TTC549 (cell line): ENCODE data around the gene GLT8D2.
"Not testable (repeated sequence)": the region's sequence is repeated elsewhere in the genome, so short reads cannot be mapped to it uniquely, and the experiment has no call there.

Experiments
- FAIRE-seq: peaks from 2 replicates; lab custom pipeline; 2012; peaks lifted over from hg19 to GRCh38; lab: Jason Lieb, UNC

GLT8D2 gene

DNA sequence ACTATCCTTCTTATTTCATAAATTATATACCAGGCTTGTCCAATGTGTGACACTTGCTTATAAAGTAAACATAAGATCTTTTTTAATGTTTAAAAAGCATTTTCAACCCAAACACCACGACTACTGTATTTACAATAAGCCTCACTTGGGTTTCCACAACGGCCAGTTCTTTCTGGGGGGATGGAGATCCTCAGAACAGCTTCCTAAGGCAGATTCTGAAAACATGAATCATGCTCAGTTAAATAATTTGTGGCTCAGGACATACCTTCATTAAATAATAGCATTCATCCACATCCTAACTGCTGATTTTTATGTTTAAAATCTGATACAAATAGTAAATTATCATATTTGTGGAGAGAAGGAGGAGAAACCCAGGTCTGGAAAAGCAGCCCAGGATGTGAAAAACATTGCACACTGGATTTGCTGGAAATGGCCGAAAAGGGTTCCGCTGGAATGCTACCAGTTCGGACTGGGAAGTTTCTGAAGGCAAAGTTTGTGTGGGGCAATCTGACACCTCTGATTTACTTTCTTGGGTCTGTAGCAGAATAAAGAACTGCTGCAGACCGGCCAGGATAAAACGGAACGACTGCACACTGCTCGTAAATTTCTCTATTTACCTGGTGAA lies 597 bp downstream of the GLT8D2 start:
- no peak for FAIRE-seq

DNA sequence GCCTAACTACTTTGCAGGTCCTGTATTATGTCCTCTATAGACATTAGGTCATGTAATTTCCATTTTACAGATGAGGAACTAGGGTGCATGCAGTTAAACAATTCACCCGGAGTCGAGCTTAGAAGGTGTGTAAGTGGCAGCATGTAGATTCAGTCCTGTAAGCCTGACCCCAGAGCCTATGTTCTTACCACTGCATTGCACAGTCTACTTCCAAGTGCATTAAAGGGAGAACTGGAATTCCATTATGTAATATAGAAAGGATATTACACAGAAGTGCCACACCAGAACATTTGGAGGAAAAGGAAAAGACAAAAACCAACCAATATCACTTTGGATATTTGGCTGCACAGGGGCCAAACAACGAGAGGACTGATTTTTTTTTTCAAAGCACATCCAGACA lies 1.2 kb downstream of the GLT8D2 start:
- FAIRE-seq: no peak

DNA sequence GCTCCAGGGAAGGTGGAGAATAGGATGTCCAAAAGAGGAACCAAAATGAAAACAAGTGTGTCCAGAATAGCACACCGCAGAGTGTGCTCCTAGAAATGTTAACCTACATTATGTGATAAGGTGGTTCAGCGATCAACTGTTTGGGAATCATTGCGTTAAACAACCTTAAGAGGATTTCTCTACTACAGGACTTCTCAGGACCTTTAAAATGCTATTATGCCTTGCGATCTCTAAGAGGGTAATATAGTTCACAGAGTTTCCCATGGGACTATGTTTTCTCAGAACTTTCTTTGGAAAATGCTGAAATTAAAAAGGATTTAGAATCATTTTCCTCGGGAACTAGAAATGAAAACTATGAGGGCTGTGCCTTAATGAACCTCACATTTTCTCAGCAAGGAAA lies 1.8 kb downstream of the GLT8D2 start:
- no peak for FAIRE-seq

DNA sequence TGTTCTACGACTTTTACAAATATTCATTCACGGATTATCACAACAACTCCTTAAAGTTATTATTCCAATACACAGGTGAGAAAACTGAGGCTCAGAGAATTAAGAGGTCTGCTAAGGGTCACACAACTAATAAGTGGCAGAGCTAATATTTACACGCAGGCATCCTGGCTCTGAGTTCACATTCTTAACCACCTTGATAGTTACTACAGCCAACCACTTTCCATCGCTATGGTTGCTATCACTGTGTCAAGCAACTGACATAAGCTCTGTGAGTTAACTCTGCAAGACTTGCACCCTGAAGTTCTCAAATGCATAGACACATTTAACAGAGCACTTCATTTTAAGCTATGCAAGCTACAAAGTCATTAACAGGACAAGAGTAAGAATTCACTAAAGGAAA lies 3.7 kb downstream of the GLT8D2 start:
- no peak for FAIRE-seq

DNA sequence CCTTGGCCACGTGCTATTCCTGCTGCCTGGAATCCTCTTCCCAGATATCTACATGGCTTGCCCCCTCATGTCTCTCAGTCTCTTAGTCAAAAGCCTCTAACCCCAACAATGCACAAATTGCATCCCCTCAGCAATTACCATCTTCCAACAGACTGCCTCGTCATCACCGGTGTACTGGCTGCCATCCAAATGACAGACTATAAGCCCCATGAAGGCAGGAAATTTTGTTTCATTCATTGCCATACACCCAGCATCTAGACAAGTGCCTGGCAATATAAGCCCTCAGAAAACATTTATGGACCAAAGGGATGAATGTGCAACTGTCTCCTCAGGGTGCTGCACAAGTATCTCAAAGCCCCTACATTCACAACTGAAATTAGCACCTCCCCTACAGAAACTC lies 5.8 kb downstream of the GLT8D2 start:
- FAIRE-seq: no peak

DNA sequence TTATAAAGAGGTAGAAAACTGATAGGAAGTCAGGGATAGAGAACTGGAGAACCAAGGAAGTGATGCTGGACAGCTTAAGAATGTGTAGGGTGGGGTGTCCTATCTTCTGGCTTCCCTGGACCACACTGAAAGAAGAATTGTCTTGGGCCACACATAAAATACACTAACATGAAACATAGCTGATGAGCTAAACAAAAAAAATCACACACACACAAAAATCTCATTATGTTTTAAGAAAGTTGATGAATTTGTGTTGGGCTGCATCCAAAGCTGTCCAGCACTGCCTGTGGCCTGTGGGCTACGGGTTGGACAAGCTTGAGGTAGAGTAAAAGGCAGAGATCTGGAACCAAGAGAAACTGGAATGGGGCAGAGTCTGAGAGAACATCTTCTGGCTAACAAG lies 7.4 kb downstream of the GLT8D2 start:
- FAIRE-seq: no peak

DNA sequence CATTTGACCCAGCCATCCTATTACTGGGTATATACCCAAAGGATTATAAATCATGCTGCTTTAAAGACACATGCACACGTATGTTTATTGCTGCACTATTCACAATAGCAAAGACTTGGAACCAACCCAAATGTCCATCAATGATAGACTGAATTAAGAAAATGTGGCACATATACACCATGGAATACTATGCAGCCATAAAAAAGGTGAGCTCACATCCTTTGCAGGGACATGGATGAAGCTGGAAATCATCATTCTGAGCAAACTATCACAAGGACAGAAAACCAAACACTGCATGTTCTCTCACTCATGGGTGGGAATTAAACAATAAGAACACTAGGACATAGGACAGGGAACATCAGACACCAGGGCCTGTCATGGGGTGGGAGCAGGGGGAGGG lies 10.2 kb downstream of the GLT8D2 start:
- FAIRE-seq: not testable (repeated sequence)

DNA sequence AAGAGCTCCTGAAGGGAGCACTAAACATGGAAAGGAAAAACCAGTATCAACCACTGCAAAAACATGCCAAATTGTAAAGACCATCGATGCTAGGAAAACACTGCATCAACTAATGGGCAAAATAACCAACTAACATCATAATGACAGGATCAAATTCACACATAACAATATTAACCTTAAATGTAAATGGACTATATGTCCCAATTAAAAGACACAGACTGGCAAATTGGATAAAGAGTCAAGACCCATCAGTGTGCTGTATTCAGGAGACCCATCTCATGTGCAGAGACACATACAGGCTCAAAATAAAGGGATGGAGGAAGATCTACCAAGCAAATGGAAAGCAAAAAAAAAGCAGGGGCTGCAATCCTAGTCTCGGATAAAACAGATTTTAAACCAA lies 13.8 kb downstream of the GLT8D2 start:
- not testable (repeated sequence) for FAIRE-seq

DNA sequence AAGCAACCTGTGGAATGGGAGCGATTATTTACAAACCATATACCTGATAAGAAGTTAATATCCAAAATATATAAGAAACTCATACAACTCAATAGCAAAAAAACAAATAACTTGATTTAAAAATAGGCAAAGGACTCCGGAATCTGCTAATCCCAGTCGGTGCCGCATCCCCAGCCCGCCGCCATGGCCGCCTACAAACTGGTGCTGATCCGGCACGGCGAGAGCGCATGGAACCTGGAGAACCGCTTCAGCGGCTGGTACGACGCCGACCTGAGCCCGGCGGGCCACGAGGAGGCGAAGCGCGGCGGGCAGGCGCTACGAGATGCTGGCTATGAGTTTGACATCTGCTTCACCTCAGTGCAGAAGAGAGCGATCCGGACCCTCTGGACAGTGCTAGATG lies 19.4 kb downstream of the GLT8D2 start:
- FAIRE-seq: not testable (repeated sequence)

DNA sequence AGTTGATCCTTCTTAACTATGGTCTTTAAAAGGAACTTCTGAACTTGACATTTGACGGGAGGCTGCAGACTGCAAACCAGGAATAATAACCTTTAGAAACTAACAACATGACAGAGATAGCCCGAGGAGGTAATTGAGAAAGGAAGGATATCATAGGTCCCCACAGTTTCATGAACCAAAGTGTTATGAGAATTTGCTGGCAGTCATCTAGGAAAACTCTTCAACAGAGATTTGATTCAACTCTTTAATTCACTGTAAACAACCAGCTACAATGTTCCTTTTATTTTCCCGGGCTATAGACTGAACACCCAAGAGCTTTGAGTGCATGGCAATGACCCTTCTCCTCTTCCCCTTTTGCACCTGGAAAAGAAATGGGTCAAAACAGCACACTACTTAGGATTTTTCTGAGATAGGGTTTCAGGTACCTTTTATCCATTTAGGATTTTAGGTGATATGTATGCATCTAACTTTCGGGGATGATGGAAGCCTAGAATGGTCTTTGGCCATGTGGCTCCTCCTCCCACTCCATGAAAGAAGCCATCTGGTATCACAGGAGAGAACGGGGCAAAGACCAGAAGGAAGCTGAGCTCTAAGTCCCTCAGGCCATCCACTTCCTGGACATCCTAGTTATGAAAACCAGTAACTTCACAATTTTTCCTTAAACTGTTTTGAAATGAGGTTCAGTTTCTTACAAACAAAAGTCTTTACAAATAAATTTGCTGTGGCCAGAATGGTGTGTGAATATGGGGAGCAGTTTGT lies 23.0 kb downstream of the GLT8D2 start:
- FAIRE-seq: no peak

DNA sequence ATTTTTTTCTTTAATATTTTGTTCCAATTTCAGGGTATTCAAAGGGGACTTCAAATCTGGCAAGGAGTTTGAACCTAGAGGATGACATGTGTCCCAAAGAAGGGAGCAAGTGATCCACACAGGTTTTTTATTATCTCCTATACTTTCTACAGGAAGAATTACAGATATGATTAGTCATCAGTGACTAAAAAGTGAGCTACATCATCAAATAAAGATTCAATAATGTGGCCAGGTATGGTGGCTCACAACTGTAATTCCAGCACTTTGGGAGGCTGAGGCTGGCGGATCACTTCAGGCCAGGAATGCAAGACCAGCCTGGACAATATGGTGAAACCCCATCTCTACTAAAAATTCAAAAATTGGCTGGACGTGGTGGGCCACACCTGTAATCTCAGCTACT lies 24.2 kb downstream of the GLT8D2 start:
- FAIRE-seq: no peak

DNA sequence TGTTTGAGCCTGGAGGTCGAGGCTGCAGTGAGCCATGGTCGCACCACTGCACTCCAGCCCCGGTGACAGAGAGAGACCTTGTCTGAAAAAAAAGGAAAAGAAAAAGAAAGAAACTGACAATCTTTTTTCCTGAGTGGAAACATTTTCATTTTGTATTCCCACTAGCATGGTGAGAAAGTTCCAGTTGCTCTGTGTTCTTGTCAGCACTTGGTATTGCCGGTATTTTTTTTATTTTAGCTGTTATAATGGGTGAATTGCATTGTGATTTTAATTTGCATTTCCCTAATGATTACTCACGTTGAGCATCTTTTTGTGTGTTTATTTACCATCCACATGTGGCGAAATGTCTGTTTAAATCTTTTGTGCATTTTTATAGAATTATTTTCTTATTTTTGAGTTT lies 25.6 kb downstream of the GLT8D2 start:
- no peak for FAIRE-seq

DNA sequence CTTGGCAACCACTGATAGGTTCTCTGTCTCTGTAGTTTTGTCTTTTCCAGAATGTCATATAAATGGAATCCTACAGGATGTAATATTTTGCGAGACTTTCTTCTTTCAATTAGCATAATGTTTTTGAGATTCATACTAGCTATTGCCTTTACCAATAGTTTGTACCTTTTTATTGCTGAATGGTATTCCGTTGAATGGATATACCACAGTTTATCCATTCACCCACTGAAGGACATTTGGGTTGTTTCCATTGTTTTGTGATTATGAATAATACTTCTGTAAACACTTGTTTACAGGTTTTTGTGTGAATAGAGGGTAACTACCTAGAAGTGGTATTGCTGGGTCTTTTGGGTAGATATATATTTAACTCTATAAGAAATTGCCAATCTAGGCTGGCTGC lies 26.3 kb downstream of the GLT8D2 start:
- no peak for FAIRE-seq

DNA sequence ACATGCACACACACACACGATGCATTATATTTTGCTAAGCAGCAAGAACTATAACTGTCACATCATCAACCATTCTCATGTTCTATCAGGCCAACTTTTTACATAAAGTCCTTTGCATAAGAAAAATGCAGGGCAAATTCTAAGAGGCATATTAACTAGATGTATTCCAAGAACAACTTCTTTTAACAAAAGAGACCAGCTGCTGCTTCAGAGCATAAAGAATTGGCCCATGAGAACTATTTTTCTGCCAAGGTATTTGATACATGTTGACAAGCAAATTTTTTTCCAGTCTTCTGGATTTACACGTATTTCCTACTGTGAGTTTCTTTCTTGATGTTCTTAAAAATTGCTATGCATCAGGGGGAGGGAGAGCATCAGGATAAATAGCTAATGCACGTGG lies 27.2 kb downstream of the GLT8D2 start:
- no peak for FAIRE-seq

DNA sequence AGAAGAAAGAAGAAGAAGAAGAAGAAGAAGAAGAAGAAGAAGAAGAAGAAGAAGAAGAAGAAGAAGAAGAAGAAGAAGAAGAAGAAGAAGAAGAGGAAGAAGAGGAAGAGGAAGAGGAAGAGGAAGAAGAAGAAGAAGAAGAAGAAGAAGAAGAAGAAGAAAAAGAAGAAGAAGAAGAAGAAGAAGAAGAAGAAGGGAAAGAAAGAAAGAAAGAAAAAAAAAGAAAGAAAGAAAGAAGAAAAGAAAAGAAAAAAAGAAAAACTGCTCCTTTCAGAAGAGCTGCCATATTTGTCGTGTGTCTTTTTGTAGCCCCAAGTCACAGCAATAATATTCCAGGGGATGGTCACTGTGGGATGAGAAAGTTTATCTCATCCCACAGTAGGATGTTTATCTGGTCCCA lies 28.1 kb downstream of the GLT8D2 start:
- not testable (repeated sequence) for FAIRE-seq

DNA sequence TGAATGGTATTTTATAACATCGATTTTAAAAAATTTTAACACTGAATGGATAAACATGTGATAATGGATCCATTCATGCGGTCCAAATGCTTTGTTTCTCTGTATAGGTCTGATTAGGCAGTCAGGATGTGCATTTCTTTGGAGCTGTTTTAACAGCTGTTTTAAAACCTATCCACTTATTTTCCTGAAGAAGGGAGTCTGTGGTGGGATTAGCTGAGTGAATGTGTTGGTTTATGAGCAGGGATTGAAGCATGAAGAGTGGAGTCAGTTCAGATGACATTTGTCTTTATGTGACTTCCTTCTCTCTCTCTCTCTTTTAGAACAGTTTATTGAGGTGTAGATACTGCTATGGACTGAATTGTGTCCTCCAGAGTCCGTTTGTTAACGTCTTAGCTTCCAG lies 37.7 kb downstream of the GLT8D2 start:
- FAIRE-seq: no peak

DNA sequence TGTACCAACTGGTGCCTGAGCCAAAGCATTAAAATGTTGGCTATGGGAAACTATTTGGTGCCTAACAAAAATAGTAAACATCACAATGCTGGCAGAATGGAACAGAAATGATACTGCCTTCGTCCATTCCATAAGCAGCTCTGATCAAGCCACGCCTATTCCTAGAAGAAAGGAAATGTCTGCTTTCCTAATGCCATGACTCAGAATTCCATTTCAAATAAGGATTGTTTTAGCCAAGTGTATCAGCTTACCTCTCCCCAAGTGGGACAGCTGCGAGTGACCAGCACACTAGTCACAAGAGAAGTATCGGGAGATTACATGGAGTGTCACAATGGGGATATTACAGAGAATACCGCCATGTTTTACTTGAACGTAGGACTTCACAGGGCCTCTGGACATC lies 38.7 kb downstream of the GLT8D2 start:
- no peak for FAIRE-seq

DNA sequence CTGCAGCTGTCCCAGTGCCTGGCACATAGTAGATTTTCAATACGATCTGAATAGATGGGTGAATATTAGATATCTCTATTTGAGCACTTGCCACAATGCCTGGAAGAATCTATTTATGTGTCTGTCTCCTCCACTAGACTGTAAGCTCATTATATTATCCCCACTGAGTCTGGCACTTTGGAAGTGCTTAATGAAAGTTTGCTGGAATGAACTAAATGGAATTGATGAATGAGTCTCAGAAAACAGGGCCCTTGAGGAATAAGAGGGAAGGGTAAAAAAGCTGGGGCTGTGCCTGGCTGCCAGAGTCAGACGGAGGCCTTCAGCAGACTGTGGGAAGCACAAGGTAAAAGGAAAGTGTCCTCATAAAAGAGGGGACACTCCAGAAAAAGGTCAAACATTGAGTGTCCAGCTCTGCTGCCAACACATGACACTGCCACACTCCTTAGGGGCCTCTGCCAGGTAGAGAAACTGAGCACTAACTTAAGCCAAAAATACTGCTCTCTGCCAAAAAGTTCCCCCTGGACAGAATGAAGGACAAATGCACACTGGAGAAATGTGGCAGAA lies 39.3 kb downstream of the GLT8D2 start:
- no peak for FAIRE-seq

DNA sequence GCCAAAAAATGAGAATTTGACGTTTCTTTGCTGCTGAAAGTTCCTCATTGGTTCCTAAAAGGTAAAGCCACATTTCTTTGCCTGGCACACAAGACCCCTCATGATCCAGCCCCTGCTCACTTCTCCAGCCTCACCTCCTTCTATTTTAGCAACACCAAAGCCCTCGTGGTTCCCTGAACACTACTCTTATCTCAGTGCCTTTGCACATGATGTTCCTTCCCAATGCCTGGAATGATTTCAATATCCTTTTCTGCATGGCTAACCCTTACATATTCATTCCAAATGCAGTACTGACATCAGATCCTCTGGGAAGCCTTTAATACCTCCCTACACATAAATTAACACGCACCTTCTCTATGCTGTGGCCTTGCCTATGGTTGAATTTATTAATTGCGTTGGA lies 39.9 kb downstream of the GLT8D2 start:
- no peak for FAIRE-seq

DNA sequence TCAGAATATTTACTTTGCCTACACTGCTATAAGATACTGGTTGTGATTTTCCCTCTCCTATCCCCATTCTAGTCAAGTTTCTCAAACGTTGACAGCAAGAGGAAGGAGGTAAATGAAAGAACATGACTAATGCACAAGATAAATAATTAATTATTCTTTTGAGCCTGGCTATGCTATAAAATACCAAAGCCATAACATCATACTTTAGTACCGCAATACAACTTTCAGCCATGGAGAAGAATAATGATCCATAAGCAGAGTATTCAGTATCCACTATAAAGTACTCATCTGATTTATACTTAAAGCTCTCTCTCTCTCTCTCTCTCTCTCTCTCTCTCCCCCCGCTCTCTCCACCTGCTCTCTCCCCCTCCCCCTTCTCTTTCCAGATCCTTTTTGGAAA lies 43.1 kb downstream of the GLT8D2 start:
- FAIRE-seq: no peak

DNA sequence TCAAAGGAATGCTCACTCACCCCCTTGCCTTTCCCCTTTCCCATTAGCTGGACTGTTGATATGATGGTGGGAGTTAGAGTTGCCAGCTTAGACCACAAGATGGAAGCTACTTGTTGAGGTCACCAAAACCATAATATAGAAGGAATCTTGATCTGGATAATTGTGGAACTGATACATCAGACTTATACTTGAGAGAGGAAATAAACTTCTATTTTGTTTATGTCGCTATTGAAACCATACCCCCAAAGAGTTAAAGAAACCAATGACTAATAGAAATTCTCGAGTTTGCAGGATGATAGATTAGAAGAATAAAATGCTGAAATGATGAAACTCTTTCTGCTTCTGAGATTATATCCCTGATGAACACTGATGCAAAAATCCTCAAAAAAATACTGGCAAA lies 46.4 kb downstream of the GLT8D2 start:
- no peak for FAIRE-seq

DNA sequence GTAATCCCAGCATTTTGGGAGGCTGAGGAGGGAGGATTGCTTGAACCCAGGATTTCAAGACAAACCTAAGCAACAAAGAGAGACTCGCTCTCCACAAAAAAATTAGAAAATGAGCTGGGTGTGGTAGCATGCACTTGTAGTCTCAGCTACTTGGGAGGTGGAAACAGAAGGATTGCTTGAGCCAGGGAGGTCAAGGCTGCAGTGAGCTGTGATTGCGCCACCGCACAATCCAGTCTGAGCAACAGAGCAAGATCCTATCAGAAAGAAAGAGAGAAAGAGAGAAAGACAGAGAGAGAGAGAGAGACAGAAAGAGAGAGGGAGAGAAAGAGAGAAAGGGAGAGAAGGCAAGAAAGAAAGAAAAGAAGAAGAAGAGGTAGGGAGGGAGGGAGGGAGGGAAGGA lies 47.3 kb downstream of the GLT8D2 start:
- no peak for FAIRE-seq

DNA sequence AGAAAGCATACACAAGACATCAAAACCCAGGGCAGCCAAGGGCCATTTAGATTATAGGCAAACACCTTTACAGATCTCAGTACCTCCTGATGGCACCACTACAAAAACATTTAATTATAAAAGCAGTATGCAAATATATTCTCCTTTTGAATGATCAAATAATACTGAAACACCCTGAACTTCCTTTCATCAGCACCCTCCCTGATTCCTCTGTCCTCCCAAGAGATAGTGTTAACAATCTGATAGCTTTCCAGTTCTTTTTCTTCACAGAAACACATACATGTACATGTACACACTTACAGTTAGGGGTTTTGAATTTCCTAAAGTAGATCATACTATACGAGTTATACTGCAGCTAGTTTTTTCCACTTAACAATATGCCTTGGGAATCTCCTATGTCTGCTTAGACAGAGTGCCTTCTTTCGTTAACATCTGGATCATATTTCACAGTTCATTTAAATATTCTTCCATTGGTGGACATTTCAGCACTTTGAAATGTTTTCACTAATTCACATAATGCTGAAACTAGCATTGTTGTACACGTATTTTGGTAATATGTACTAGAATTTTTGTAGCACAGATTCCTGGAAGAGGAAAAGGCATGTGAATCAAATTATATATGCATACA lies 49.1 kb downstream of the GLT8D2 start:
- no peak for FAIRE-seq

DNA sequence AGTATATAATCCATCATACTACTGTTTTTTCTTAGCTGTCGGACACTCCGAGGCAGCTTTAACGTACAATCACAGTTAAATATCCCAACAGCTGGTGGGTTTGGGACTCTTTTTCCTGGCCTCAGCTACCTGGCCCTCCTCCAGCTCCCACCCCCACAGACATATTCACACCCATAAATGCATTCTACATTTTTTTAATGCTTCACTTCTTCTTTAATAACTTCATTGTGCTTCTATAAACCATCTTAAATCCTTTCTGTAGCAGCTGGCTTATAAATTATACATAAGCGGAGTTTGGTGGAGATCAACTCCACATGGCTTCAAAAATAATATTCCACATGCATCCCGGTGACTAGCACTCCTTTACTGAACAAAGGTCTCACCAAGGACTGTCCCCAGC lies 51.0 kb downstream of the GLT8D2 start:
- no peak for FAIRE-seq
